SK-N-SH treated with all-trans-retinoic acid at 6 μM for 48 hours (cell line): Measurements from ENCODE around the gene MGAT5B.

ENCODE experiments used
- ATAC-seq: fragments of 200-7000 bp; cut with Tn5 transposase; 3 replicates; pipeline ENCODE4 v1.9.1; 2020; ENCODE audit warnings: mild to moderate bottlenecking, moderate library complexity
- ARNTL ChIP-seq: fragments of 450-650 bp; formaldehyde crosslinking; IDR thresholded peaks from 2 replicates; pipeline ENCODE4 v1.5.0; 2020; ENCODE audit warnings: low read depth, mild to moderate bottlenecking, moderate library complexity, borderline replicate concordance
- CSDC2 ChIP-seq: fragments of 250-450 bp; sonication (Bioruptor Pico); IDR thresholded peaks from 2 replicates; pipeline ENCODE4 v1.5.0; 2020; ENCODE audit warnings: mild to moderate bottlenecking, moderate library complexity
- GLIS3 ChIP-seq: fragments of 250-450 bp; sonication (Bioruptor Pico); IDR thresholded peaks from 2 replicates; pipeline ENCODE4 v1.5.0; 2020; ENCODE audit warnings: mild to moderate bottlenecking, moderate library complexity
- RARB ChIP-seq: fragments of 250-450 bp; sonication (Bioruptor Pico); IDR thresholded peaks from 2 replicates; pipeline ENCODE4 v1.8.0; 2021; ENCODE audit warnings: mild to moderate bottlenecking, moderate library complexity
- SNAI2 ChIP-seq: fragments of 250-450 bp; sonication (Bioruptor Pico); IDR thresholded peaks from 2 replicates; pipeline ENCODE4 v1.5.0; 2020; ENCODE audit warnings: mild to moderate bottlenecking, moderate library complexity
- TCF4 ChIP-seq: fragments of 250-450 bp; sonication (Bioruptor Pico); IDR thresholded peaks from 2 replicates; pipeline ENCODE4 v1.8.0; 2021; ENCODE audit warnings: mild to moderate bottlenecking, moderate library complexity, borderline replicate concordance
- TOX ChIP-seq: fragments of 250-450 bp; sonication (Bioruptor Pico); IDR thresholded peaks from 2 replicates; pipeline ENCODE4 v1.8.0; 2021; ENCODE audit warnings: mild to moderate bottlenecking, moderate library complexity, borderline replicate concordance
- ZC3H10 ChIP-seq: fragments of 250-450 bp; sonication (Bioruptor Pico); IDR thresholded peaks from 2 replicates; pipeline ENCODE4 v1.5.1; 2021; ENCODE audit warnings: mild to moderate bottlenecking, moderate library complexity
- ZFP3 ChIP-seq: fragments of 250-450 bp; sonication (Bioruptor Pico); IDR thresholded peaks from 2 replicates; pipeline ENCODE4 v1.5.0; 2020; ENCODE audit warnings: mild to moderate bottlenecking, moderate library complexity
- ZFP30 ChIP-seq: fragments of 450-650 bp; formaldehyde crosslinking; IDR thresholded peaks from 2 replicates; pipeline ENCODE4 v1.5.0; 2022; ENCODE audit warnings: mild to moderate bottlenecking, moderate library complexity
- ZNF565 ChIP-seq: fragments of 450-650 bp; formaldehyde crosslinking; conservative IDR thresholded peaks from 2 replicates; pipeline ENCODE4 v1.5.0; 2020; ENCODE audit warnings: low read depth, mild to moderate bottlenecking, moderate library complexity
- ZNF8 ChIP-seq: fragments of 450-650 bp; formaldehyde crosslinking; IDR thresholded peaks from 2 replicates; pipeline ENCODE4 v1.5.0; 2020; ENCODE audit warnings: mild to moderate bottlenecking, moderate library complexity
- TF ChIP-seq, protein P1 (sequence below): fragments of 250-450 bp; sonication (Bioruptor Pico); IDR thresholded peaks from 2 replicates; pipeline ENCODE4 v1.5.1; 2021; ENCODE audit warnings: mild to moderate bottlenecking, moderate library complexity
- TF ChIP-seq, protein P2 (sequence below): fragments of 250-450 bp; sonication (Bioruptor Pico); IDR thresholded peaks from 2 replicates; pipeline ENCODE4 v1.8.0; 2021; ENCODE audit warnings: low read depth, mild to moderate bottlenecking, moderate library complexity, borderline replicate concordance
- TF ChIP-seq, protein P3 (sequence below): fragments of 250-450 bp; sonication (Bioruptor Pico); IDR thresholded peaks from 2 replicates; pipeline ENCODE4 v1.5.0; 2020; ENCODE audit warnings: mild to moderate bottlenecking, moderate library complexity
- TF ChIP-seq, protein P4 (sequence below): fragments of 250-450 bp; sonication (Bioruptor Pico); IDR thresholded peaks from 2 replicates; pipeline ENCODE4 v1.5.1; 2020; ENCODE audit warnings: low read depth, mild to moderate bottlenecking, moderate library complexity
- TF ChIP-seq, protein P5 (sequence below): fragments of 250-450 bp; sonication (Bioruptor Pico); IDR thresholded peaks from 2 replicates; pipeline ENCODE4 v1.8.0; 2020; ENCODE audit warnings: mild to moderate bottlenecking, moderate library complexity, borderline replicate concordance

Gene MGAT5B

DNA sequence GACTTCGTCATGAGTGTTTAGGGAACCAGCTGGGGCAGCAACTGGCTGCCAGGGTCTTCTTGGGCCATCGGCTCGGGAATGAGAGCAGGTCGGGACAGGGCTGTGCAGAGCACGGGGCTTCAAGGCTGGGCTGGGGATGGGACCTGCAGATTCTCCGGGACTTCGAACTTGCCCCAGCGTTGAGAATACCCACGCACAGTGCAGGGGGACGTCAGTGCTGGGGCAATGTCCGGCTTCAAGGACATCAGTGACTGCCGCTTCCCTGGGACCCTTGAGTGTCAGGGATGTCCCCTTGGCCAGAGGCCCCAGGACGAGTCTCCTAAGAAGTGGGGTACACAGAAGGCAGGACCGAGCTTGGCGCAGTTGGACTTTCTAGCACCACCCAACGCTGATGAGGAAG lies 76.3 kb downstream of the MGAT5B start (continued):
- TF ChIP-seq ZC3H10 (no peak), ARNTL (no peak), CSDC2 (CRISPR knock-in tag) (no peak)

DNA sequence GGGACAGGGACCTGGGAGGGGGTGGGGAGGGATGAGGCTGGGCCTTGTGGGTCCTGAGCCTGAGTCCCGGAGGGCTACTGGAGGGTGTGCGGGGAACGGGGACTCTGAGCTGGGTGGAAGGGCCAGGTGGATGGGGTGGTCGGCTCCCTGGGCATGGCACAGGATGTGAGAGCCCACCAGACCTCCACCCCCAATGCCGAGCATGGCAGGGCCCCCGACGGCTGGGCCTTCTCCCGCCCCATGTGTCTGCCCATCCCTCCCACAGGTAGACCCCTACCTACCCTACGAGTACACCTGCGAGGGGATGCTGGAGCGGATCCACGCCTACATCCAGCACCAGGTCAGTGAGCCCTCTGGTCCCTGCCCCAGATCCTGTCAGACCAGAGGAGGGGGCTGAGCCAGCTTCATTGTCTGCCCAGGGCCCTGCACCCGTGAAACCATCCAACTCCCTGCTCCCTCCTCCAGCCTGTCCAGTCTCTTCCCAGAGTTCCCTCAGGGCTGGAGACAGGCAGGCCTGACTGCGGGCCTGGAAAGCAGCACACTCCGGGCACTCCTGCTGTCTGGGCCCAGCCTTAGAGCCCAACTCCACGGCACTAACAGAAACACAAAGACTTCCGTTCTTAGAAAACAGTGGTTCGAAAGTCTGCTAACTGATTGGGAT lies 78.0 kb downstream of the MGAT5B start:
- ATAC-seq, result no peak

DNA sequence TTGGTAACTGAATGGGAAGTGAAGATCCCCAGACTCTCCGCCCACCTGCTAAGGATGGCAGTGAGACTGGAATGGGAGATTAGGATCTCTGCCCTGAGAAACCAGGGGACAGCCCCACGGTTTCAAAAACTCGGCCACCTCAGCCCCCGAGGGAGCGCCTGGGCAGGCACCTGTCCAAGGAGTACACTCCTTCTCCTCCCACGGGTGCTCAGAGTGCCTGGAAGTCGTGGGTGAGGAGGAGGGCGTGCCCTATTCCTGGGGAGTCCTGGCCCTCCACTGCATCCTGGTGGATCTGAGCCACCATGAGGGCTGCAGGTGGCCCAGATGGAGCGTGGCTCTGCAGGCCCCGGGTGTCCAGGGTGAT lies 78.5 kb downstream of the MGAT5B start:
- no peak for ATAC-seq
- TF ChIP-seq, protein P1, sequence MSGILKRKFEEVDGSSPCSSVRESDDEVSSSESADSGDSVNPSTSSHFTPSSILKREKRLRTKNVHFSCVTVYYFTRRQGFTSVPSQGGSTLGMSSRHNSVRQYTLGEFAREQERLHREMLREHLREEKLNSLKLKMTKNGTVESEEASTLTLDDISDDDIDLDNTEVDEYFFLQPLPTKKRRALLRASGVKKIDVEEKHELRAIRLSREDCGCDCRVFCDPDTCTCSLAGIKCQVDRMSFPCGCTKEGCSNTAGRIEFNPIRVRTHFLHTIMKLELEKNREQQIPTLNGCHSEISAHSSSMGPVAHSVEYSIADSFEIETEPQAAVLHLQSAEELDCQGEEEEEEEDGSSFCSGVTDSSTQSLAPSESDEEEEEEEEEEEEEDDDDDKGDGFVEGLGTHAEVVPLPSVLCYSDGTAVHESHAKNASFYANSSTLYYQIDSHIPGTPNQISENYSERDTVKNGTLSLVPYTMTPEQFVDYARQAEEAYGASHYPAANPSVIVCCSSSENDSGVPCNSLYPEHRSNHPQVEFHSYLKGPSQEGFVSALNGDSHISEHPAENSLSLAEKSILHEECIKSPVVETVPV (CRISPR knock-in tag), result no peak
- TF ChIP-seq, protein P2, sequence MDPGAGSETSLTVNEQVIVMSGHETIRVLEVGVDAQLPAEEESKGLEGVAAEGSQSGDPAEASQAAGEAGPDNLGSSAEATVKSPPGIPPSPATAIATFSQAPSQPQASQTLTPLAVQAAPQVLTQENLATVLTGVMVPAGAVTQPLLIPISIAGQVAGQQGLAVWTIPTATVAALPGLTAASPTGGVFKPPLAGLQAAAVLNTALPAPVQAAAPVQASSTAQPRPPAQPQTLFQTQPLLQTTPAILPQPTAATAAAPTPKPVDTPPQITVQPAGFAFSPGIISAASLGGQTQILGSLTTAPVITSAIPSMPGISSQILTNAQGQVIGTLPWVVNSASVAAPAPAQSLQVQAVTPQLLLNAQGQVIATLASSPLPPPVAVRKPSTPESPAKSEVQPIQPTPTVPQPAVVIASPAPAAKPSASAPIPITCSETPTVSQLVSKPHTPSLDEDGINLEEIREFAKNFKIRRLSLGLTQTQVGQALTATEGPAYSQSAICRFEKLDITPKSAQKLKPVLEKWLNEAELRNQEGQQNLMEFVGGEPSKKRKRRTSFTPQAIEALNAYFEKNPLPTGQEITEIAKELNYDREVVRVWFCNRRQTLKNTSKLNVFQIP (CRISPR knock-in tag), result no peak
- TF ChIP-seq, protein P3, sequence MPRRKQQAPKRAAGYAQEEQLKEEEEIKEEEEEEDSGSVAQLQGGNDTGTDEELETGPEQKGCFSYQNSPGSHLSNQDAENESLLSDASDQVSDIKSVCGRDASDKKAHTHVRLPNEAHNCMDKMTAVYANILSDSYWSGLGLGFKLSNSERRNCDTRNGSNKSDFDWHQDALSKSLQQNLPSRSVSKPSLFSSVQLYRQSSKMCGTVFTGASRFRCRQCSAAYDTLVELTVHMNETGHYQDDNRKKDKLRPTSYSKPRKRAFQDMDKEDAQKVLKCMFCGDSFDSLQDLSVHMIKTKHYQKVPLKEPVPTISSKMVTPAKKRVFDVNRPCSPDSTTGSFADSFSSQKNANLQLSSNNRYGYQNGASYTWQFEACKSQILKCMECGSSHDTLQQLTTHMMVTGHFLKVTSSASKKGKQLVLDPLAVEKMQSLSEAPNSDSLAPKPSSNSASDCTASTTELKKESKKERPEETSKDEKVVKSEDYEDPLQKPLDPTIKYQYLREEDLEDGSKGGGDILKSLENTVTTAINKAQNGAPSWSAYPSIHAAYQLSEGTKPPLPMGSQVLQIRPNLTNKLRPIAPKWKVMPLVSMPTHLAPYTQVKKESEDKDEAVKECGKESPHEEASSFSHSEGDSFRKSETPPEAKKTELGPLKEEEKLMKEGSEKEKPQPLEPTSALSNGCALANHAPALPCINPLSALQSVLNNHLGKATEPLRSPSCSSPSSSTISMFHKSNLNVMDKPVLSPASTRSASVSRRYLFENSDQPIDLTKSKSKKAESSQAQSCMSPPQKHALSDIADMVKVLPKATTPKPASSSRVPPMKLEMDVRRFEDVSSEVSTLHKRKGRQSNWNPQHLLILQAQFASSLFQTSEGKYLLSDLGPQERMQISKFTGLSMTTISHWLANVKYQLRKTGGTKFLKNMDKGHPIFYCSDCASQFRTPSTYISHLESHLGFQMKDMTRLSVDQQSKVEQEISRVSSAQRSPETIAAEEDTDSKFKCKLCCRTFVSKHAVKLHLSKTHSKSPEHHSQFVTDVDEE, result no peak
- TF ChIP-seq, protein P4, sequence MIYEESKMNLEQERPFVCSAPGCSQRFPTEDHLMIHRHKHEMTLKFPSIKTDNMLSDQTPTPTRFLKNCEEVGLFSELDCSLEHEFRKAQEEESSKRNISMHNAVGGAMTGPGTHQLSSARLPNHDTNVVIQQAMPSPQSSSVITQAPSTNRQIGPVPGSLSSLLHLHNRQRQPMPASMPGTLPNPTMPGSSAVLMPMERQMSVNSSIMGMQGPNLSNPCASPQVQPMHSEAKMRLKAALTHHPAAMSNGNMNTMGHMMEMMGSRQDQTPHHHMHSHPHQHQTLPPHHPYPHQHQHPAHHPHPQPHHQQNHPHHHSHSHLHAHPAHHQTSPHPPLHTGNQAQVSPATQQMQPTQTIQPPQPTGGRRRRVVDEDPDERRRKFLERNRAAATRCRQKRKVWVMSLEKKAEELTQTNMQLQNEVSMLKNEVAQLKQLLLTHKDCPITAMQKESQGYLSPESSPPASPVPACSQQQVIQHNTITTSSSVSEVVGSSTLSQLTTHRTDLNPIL, result no peak
- TF ChIP-seq, protein P5, sequence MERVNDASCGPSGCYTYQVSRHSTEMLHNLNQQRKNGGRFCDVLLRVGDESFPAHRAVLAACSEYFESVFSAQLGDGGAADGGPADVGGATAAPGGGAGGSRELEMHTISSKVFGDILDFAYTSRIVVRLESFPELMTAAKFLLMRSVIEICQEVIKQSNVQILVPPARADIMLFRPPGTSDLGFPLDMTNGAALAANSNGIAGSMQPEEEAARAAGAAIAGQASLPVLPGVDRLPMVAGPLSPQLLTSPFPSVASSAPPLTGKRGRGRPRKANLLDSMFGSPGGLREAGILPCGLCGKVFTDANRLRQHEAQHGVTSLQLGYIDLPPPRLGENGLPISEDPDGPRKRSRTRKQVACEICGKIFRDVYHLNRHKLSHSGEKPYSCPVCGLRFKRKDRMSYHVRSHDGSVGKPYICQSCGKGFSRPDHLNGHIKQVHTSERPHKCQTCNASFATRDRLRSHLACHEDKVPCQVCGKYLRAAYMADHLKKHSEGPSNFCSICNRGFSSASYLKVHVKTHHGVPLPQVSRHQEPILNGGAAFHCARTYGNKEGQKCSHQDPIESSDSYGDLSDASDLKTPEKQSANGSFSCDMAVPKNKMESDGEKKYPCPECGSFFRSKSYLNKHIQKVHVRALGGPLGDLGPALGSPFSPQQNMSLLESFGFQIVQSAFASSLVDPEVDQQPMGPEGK, result no peak
- TF ChIP-seq SNAI2 (no peak), GLIS3 (no peak), ZFP3 (CRISPR knock-in tag) (no peak), ARNTL (no peak), RARB (no peak), TCF4 (no peak)

More for the DNA sequence above, 78.0 kb downstream of the MGAT5B start:
- TF ChIP-seq, protein P5, result no peak
- no peak for TF ChIP-seq ZFP30 (CRISPR knock-in tag)
- TF ChIP-seq ARNTL, result no peak
- TF ChIP-seq RARB, result no peak
- TF ChIP-seq ZFP3 (CRISPR knock-in tag), result no peak
- no peak for TF ChIP-seq ZC3H10
- TF ChIP-seq SNAI2, result no peak
- no peak for TF ChIP-seq ZNF8
- no peak for TF ChIP-seq TOX (CRISPR knock-in tag)
- no peak for TF ChIP-seq CSDC2 (CRISPR knock-in tag)
- TF ChIP-seq ZNF565, result no peak
- TF ChIP-seq, protein P3, result no peak
- TF ChIP-seq TCF4, result no peak
